NCI-H1048 (cell line): ENCODE results near the gene IL12RB2.

Experiments used
- DNase-seq: peaks from one replicate; lab custom pipeline; 2025; lab: John Stamatoyannopoulos, UW

Gene IL12RB2, protein sequence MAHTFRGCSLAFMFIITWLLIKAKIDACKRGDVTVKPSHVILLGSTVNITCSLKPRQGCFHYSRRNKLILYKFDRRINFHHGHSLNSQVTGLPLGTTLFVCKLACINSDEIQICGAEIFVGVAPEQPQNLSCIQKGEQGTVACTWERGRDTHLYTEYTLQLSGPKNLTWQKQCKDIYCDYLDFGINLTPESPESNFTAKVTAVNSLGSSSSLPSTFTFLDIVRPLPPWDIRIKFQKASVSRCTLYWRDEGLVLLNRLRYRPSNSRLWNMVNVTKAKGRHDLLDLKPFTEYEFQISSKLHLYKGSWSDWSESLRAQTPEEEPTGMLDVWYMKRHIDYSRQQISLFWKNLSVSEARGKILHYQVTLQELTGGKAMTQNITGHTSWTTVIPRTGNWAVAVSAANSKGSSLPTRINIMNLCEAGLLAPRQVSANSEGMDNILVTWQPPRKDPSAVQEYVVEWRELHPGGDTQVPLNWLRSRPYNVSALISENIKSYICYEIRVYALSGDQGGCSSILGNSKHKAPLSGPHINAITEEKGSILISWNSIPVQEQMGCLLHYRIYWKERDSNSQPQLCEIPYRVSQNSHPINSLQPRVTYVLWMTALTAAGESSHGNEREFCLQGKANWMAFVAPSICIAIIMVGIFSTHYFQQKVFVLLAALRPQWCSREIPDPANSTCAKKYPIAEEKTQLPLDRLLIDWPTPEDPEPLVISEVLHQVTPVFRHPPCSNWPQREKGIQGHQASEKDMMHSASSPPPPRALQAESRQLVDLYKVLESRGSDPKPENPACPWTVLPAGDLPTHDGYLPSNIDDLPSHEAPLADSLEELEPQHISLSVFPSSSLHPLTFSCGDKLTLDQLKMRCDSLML

DNA sequence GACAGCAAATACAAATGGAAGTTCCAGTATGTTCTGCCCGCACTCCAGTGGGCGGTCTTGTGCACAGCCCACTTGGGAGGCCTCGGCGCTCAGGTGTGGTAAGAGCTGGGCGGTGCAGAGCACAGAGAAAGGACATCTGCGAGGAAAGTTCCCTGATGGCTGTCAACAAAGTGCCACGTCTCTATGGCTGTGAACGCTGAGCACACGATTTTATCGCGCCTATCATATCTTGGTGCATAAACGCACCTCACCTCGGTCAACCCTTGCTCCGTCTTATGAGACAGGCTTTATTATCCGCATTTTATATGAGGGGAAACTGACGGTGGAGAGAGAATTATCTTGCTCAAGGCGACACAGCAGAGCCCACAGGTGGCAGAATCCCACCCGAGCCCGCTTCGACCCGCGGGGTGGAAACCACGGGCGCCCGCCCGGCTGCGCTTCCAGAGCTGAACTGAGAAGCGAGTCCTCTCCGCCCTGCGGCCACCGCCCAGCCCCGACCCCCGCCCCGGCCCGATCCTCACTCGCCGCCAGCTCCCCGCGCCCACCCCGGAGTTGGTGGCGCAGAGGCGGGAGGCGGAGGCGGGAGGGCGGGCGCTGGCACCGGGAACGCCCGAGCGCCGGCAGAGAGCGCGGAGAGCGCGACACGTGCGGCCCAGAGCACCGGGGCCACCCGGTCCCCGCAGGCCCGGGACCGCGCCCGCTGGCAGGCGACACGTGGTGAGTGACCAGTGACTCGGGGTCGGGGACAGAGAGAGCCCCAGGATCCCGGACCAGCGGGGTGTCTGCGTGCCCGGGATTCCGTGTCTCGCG is at the start of gene IL12RB2:
Gene IL12RB2 (plus strand): TSS at position 623 of the 810 bp plus-strand sequence. CDS start 12,496 bp downstream, outside the sequence.
- DNase-seq, result no peak

DNA sequence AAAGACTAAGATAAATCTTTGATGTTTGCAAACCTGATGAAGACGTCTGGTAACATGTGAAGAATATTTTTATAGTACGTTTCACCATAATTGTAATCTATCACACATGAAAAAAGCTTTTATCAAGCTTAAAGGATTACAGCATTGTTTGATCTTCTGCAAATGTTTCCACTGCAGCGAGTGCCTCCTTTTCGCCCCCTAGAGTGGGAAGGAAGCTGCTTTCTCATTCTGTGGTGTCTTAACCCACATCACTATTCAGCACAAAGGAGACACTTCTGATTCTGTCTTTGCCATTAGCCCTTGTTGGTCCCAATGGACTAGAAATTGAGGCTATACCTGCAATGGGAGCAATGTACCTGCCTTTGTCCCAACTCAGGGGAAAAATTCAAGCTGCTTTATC is 46.0 kb upstream of the IL12RB2 start:
- no peak for DNase-seq

DNA sequence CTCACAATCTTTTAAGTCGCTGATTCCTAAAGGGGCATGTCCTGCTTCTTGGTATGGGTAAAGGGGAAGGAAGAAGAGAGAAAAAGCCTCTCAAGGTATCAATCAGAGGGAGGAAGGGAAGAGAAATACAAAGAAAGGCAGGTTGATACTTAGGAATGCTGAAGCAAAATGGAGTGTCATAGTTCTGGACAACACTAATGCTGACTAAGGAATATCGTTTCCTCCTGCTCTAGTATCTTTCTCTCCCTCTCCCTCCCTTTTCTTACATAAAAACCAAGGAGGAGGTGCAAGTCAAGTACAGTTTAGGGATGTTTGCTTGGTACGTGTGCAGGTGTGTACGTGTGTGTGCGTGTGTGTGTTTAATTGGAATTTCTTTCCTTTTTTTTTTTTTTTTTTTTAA is 44.9 kb upstream of the IL12RB2 start:
- DNase-seq, result no peak

DNA sequence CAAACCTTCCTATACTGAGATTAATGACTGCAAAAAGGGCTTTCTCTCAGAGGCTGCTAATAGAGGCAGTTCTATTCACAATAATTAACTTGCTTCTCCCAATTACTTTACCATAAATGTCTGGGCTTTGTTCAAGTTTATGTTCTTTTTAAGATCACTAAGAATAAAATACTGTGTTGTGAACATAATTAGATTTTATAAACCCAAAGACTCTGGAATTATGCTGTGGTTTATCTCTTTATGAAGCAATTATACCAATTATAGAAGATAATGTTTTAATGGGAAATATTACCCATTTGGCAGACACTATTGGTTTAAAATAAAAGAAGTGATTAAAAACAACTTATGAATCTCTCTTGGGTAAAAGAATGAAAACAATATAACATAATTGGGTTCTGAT is 43.5 kb upstream of the IL12RB2 start:
- no peak for DNase-seq

DNA sequence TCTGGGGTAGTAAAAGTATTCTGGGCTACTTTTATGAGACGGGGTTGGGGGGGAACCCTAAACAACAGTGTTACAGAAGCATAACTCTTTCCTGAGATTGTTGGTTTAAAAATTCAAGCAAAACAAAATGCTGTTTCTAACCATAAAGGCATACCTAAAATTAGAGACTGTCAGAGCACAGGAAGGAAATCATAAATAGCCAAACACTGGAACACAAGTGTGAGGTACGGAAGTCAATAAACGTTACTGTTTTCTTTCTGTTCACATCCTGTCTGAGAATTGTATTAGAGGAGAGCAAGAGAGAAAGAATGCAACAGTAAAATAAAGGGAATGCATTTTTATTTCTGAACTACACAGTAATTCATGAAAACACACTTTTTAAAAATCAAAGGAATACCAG is 42.8 kb upstream of the IL12RB2 start:
- no peak for DNase-seq

DNA sequence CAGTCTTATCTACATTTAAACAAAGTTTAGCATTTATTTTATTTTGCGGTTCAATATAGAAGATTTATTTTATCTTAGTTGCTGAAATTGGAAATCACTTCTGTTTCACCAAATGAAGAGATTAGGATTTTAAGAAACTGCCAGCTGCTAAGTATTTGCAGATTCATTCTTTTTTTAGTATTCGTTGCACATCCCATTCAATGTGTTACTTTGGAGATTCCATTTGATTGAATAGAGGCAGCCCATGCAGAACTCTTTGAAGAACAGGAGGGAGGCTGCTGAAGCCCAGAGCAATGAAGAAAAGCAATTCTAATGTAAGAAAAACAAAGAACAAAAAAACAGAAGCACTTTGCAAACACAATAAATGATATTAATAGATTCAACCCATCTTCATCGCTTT is 38.6 kb upstream of the IL12RB2 start:
- no peak for DNase-seq

DNA sequence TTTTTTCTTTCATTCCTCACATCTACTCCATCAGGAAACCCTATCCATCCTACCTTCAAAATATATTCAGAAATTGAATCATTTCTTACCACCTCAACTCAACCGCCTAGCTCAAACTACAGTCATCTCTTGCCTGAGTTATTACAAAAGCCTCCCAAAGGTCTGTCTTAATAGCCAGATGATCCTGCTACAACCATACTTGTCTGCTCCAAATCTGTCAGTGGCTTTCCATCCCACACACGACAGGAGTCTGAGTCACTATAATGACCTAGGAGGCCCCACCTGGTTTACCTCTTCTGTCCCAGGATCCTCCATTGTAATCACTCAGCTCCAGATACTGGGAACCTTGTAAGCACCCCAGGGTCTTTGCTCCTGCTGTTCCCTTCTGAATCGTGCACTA is 37.1 kb upstream of the IL12RB2 start:
- no peak for DNase-seq

DNA sequence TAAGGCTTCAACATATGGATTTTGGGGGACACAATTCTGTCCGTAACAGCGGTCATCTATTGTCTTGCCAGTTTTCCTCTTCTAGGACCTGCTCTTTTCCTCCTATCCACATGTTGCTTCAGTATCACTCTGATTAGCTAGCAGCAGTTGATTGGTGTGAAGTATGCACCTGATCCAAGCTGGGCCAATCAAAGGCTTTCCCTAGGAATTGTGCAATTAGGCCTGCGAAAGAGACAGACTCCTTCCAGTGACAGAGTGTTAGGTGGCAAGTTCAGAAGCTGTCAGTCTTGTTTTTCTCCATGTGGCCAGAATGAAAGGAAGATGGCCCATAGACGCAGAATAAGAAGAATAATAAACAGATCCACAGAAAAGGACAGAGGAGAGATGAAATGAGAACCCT is 34.1 kb upstream of the IL12RB2 start:
- DNase-seq, result no peak

DNA sequence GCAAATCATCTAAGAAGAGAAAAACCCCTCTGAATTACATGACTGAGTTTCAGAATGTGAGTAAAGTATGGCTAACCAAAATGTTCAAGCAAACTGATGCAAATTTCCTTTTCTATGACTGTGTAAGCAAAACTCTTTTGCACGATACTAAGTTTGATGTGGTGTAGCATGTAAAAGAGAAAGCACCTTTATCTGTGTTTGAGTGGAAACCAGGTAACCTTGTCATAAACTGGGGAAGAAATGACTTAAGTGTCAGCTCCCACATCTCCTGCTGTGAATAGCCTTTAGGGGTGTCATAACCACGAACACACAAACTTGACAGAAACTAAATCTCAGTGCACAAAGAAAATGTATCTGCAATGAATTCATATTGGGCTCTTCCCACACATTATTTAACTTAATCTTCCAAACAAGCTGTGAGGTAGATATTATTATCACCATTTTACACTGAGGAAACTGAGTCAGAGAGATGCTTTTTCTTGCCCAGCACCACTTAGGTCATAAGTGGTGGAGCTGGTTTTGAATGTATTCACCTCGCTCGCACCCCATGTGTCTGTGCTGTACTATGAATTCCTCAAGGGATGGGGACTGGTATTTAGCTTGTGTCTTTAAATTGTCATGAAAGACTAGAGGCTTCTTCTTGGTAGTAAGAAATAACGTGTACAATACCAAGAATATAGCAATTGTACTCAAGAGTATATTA is 32.9 kb upstream of the IL12RB2 start:
- no peak for DNase-seq

DNA sequence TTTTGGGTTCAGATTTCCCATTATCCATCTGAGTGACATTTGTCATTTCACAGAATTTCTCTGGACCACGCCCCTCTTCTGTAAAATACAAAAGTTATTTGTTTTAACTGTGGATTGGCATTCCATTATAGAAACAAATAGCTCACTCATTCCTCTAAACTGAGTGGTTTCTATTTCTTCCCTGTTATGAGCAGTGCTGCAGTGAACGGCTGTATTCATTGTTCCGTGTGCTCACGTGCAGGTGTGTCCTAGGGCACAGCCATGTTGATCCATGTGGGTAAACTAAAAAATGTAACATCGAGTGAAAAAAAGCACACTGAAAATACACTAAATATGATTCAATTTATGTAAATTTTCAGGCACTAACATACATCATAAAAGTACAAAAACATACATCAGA is 27.0 kb upstream of the IL12RB2 start:
- no peak for DNase-seq

DNA sequence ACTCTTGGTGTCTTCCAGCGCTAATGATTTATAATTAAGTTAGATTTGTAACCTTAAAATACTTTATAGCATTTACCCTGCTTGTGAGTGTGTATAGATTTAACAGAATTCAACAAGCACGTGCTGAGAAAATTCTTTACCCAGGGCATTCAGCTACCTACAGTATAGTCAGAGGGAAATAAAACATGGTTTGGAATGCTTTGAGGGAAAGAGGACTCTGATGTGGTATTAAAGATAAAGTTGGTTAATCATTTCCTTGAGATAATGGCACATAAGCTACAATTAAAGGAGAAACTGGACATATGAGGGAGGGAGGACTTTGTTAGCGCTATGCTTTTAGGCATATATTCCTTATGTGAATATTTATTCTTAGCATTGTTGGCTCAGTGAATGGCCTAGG is 26.4 kb upstream of the IL12RB2 start:
- DNase-seq, result no peak

DNA sequence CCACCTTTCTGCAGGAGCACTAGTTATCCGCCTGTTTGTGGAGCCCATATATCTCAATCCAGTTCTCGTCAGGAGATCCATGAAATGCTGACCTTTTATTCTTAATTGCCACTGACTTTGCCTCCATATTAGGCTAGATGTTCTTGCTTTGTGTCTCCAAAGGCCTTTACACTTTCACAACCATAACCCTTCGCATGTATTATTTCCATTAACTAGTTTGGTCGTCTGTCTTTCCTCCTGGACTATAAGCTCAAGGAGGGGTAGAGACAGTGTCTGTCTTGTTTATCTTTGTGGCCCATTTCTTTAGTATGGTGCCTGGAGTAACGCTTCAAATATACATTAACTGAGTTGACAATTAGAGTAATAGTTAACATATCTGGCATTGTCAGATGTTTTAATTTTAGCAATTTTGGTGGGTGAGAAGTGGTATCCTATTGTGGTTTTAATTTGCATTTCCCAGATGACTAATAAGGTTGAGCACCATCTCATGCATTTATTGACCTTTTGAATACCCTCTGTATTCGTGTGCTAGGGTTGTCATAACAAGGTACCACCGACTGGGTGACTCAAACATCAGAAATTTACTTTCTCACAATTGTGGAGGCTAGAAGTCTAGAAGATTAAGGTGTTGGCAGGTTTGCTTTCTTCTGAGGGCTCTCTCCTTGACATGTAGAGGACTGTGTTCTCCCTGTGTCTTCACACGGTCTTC is 21.7 kb upstream of the IL12RB2 start:
- no peak for DNase-seq

DNA sequence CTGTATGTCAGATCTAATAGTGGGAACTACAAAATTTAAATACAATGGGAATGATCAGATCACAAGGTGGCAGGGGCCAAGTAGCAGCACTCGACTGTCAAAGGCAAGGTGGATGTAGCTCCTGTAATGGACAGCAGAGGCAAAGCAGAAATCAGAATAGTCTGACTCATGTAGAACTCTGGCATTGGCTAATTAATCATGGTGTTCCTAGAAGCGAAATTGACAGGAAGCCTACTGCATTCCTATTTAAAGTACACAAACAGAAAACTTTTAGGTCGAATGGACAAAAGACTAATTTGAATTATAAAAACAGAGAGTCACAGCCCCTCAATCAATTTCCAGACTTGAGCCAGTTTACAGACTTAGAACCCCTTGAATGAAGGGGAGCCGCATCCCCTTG is 17.4 kb upstream of the IL12RB2 start:
- DNase-seq, result no peak

DNA sequence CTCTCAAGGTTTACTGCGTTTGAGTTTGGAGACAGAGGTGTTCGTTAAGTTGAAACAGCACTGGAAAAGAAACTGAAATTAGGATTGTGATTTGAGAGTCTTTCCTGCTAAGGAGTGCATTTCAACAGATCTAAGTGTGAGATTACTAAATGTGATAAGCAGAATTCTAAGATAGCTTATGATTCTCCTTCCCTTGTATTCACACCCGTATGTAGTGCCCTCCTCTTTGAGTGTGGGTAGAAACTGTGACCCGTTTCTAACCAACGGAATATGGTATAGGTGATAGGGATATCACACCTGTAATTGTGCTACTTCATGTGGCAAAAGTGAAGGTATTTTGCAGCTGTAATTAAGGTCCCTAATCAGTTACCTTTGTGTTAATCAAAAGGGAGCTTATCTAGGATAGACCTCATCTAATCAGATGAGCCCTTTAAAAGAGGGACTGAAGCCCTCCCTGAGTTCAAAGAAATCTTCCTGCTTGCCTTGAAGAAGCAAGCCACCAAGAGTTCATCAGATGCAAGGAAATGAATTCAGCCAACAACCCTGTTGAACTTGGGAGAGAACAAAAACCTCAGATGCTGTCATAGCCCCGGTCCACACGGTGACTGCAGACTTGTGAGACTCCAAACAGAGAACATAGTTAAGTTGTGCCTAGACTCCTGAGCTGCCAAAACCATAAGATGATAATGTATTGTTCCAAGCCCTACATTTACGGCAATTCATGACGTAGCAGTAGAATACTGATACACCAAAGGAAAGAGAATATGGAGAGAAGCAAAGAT is 12.6 kb upstream of the IL12RB2 start:
- no peak for DNase-seq

DNA sequence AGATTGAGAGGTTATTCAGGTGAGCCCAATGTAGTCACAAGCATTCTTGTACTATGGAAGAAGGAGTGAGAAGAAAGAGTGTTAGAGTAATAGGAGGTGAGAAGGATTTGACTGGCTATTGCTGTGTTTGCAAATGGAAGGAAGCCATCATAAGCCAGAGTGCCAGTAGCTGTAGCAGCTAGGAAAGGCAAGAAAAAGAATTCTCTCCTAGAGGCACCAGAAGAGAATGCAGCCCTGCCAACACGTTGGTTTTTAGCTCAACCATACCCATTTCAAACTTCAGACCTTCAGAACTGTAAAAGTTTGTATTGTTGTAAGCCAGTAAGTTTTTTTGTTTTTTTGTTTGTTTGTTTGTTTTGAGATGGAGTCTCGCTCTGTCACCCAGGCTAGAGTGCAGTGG is 8.9 kb upstream of the IL12RB2 start:
- DNase-seq, result no peak

DNA sequence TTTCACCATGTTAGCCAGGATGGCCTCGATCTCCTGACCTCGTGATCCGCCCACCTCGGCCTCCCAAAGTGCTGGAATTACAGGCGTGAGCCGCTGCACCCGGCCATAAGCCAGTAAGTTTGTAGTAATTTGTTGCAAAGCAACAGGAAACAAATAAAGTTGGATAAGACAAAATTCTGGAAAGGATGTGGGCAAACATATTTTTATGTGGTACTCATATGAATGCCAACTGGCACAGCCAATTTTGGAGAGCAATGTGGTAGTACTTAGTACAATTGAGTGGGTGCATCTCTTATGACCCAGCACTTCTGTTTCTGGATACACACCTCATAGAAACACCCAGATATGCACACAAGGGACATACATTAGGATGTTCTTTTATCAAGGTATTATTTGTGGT is 8.4 kb upstream of the IL12RB2 start:
- no peak for DNase-seq

DNA sequence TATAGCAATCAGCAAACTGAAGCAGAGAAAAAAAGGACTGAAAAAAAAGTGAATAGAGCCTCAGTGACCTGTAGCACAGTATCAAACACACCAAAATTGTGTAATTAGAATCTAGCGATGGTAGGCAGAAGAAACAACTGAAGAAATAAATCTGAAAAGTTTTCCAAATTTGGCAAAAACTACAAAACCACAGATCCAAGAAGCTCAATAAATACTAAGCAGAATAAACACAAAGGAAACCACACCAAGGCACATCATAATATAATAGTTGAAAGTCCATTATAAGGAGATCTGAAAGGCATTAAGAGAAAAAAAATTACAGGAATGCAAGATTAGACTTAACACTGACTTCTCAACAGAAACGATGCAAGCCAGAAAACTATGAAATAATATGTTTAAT is 7.1 kb upstream of the IL12RB2 start:
- DNase-seq, result no peak

DNA sequence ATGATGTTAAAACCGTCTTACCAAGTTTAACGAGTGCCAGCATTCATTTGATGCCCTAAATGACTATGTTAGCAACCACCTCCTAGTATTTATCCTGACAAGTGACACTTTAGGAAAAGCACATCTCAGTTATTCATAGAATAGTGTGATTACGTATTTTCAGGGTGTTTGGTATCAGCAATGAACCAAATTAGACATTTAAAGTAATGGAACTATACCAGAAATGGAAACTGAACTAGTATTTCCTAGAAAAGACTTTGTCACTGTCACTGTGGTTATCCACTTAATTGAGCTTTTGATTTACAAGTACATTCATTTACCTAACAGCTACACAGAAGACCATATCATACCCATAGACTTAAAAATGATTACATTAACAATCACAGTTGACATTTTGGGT is 3.6 kb upstream of the IL12RB2 start:
- no peak for DNase-seq

DNA sequence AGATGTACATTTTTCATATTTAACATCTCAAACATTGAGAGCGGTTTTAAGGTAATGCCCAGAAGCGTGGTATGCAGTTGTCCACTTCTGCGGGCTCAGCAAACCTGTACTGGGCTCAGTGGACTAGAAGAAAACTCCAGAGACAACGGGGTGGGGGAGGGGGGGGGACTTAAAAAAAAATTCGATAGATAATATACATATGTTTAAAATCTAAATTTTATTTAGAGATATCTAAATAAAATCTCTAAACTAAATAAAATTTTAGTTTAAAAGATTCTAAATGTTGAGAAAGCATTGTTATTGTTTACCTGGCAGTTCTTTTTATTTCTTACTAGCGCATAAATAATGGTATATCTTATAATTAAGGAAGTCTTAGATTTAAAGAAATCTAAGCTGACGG is 1.1 kb upstream of the IL12RB2 start:
- no peak for DNase-seq

DNA sequence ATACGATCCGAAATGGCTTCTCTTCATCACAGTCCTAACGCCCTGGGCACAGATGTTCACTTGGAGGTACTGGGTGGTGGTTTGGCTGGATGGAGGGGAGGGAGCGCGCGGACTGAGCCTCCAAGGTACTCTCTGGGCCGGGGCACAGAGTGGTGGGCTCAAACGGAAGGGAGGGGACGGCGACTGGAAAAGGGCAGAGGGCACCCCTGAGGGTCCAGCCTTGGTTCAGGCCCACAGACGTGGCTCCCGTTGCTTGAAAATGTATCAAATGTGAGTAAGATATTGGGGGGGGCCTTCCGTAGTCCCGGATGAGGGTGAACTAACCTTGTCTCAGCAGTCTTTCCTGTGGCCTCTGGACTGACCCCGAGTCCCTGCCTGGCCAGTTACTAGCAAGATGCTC is 463 bp downstream of the IL12RB2 start:
- DNase-seq, result no peak
